Activated T-cell treated with anti-CD3 and anti-CD28 coated beads for 1 hour (primary cell): ENCODE data around the gene BCAT1.
"Not testable (repeated sequence)": the region's sequence is repeated elsewhere in the genome, so short reads cannot be mapped to it uniquely, and the experiment has no call there.

Experiments
- DNase-seq: peaks from one replicate; pipeline ENCODE4 v3.0.0-alpha.2; 2020; ENCODE audit warnings: low read depth

BCAT1 gene

DNA sequence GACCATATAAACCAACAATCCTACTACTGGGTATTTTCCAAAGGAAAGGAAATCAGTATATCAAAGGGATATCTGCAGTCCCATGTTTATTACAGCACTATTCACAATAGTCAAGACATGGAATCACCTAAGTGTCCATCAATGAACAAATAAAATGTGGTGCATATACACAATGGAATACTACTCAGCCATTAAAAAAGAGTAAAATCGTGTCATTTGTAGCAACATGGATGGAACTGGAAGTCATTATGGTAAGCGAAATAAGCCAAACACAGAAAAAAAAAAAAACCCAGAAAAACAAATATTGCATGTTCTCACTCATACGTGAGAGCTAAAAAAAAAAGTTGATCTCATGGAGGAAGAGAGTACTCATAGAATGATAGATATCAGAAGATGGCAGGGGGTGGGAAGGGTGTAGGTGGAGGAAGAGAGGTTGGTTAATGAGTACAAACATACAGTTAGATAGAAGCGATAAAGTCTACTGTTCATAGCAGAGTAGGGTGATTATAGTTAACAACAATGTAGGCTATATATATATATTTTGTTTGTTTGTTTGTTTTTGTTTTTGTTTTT is 49.3 kb downstream of the BCAT1 start:
- no peak for DNase-seq

DNA sequence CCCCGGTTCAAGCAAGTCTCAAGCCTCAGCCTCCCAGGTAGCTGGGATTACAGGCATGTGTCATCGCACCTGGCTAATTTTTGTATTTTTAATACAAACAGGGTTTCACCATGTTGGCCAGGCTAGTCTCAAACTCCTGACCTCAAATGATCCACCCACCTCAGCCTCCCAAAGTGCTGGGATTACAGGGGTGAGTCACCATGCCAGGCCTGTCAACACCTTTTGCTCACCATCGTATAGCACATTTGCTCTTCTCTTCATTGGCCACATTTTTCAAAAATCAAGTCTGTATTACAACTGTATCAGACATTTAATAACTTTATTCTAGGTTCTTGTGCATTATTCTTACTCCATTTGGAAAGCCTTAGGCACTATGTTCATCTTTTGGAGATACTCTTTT is 50.3 kb downstream of the BCAT1 start:
- DNase-seq, result no peak

- no peak for DNase-seq
Observed at GRCh38 chr12:24898185-24898584, 50.7 kb downstream of the BCAT1 start.

- DNase-seq, result no peak
Observed at GRCh38 chr12:24896171-24896570, 52.7 kb downstream of the BCAT1 start.

DNA sequence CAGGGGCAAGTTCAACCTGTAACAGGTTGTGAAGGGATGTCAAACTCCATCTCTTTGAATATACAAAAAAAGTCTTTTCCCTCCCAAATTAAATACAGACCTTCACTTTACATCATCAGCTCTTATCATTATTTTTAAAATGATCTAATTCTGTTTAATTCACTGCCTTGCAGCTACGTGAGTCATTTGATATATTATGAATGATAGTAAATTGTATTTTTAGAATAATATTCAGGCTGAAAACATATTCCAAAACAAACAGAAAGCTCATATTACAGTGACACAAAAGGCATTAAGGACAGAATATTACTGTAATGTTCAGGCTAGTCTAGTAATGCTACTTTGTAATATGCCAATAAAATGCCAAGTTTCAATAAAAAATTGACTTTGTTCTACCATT is 53.3 kb downstream of the BCAT1 start:
- DNase-seq, result no peak

DNA sequence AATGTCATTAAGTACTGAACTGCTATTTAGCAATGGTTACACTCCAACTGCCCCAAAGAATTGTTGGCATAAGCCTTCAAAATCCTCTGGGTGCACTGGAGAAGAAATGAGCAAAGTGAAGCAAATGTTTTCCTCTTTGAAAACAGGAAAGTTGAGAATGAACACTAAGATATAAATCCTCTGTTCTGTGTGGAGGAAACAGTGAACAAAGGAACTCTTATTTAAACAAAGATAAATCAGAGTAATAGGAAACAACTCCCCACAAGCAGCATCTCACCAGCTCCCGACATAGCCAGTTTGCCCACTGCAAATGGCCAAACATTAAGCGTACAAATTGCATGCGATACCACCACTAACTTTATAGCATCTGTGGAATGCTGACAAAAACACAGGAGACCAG is 54.0 kb downstream of the BCAT1 start:
- DNase-seq, result no peak

GRCh38 chr12:24890048-24890803 is 58.7 kb downstream of the BCAT1 start:
- no peak for DNase-seq

DNA sequence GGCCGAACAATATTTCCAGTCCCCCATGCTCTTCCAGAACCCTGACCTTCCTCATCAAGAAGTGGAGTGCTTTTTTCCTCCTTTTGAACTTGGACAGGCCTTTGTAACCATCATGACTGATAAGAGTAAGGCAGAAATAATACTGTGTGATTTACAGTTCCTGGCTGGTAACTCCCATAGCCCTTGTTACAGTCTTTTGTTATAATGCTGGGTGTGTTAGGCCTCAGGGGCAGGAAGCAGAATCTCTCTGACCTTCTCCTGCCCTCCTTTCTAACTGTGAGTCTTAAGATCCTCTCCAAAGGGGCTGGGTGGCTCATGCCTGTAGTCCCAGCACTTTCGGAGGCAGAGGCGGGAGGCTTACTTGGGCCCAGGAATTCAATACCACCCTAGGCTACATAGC is 59.5 kb downstream of the BCAT1 start:
- no peak for DNase-seq

- no peak for DNase-seq
Observed at GRCh38 chr12:24888813-24889212, 60.1 kb downstream of the BCAT1 start.

- DNase-seq, result no peak
Observed at GRCh38 chr12:24884911-24885310, 64.0 kb downstream of the BCAT1 start.

DNA sequence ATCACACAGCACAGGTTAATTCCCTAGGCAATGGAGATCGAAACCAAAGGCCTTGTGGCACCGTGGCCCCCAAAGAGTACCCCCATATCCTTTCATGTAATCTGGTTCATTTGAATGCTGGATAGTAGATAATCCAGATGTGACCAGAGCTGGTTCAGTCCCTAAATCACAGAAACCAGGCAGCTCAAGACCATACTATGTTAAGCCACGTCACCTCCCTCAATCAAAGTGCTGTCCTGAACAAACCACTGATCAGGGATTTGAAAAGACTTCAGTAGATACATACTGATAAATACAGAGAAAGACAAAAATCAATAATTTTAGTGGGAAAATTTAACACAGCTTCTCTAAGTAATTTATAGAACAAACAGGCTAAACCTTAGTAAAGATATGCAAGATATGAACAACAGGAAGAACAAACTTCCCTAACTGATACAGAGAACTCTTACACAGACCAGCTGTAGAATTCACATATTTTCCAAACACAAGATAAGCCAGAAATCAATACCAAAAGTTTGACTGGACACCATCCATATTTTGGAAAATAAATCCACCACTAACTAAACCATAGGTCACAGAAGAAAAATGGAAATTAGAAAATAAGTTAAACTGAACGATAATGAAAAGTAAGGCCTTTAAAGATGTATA is 67.1 kb downstream of the BCAT1 start:
- DNase-seq, result no peak

- no peak for DNase-seq
Observed at GRCh38 chr12:24881227-24881626, 67.7 kb downstream of the BCAT1 start.

DNA sequence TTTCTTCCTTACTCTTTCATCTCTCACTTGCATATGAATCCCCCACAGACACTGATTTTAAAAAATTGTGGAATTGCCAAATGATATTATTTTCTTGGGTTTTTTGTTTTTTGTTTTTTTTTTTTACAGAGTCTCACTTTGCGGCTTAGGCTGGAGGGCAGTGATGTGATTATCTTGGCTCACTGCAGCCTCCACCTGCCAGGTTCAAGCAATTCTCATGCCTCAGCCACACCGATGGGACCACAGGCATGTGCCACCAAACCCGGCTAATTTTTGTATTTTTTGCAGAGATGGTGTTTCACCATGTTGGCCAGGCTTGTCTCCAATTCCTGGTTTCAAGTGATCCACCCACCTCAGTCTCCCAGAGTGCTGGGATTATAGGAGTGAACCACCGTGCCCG is 68.2 kb downstream of the BCAT1 start:
- no peak for DNase-seq

DNA sequence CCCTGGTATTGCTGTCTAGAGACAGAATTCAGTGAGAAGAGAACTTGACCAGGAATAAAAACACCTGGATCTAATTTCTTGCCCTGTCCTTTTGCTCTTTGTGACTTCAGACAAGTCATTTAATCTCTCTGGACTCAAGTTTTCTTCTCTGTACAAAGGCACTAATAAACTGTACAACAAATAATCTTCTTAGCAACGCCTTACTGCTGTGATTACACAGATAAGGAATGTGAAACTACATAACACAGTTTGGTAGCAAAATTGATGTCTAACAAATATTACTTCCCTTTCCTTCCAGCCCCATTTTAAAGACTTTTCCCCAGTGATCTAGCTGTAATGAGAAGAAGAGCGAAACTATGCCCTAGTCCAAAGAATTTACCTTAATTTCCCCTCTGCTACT is 69.3 kb downstream of the BCAT1 start:
- no peak for DNase-seq

DNA sequence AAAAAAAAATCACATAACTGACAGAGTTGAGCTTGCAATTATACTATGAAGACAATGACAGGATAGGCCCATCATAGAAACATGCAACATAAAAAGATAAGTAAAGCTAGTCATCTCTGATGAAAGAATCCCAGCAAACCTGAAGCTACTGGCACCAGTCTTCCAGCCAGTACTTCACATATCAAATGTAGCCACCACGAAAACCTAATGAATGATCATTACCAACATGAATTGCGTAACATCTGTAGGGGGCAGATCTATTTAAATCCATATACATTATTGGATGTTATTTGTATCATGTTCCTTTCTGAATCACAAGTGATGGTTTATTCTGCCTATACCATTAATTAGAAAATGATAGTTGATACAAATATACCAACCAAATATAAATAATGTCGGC is 73.9 kb downstream of the BCAT1 start:
- DNase-seq, result no peak

- DNase-seq, result no peak
Observed at GRCh38 chr12:24872211-24872610, 76.7 kb downstream of the BCAT1 start.

GRCh38 chr12:24866139-24866538 is 82.8 kb downstream of the BCAT1 start:
- DNase-seq, result not testable (repeated sequence)

DNA sequence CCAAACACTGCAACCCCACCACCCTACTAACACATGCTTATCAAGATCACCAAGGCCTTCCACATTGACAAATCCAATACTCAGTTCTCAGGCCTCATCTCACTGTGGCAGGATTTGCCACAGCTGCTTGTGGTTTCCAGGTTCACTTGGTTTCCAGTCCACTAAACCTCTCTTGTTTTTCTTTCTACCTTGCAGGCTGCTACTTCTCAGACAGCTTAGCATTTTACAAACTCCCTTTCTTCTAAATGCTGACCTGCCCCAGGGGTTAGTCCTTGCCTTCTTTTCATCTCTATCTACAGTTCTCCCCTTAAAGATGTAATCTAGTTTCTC is 84.1 kb downstream of the BCAT1 start:
- DNase-seq, result no peak

DNA sequence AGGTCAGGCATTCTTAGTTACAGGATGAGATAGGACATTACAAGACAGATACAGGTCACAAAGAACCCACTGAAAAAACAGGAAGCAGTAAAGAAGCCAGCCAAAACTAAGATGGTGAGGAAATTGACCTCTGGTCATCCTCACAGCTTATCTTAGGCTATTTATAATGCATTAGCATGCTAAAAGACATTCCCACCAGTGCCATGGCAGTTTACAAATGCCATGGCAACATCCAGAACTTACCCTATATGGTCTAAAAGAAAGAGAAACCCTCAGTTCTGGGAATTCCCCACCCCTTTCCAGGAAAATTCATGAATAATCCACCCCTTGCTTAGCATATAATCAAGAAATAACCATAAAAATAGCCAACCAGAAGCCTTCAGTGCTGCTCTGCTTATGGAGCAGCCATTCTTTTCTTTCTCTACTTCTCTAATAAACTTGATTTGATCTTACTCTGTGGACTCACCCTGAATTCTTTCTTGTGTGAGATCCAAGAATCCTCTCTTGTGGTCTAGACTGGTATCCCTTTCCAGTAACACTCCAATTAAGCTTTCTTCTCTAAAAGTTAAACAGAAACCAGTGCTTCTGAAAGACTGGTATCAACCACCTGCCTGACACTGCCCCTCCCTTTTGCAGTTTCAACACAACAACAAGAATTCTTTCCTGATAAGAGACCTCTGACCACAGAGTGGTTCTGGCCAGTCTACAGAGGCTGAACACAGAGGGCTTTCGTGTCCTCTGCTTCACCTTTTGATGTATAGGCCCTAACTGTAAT is 86.9 kb downstream of the BCAT1 start:
- DNase-seq, result no peak

DNA sequence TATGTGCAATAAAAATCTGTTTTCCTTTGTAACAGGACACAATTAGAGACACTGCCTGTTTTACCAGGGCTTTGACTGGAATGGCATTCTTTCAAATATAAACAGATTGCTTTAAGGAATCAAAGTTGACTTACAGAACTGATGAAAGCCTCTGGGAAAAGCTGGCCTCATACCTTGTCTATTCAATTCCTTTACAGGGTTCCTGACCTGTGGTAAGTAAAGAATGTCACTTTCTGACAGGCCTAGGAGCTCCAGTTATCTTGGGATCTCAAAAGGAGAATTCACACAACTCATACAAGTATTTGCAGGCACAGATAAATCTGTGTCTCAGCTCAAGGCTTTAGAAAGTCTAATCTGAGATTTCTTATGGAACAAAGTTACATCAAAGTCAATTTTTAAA is 88.4 kb downstream of the BCAT1 start:
- DNase-seq, result no peak

- no peak for DNase-seq
Observed at GRCh38 chr12:24856541-24856940, 92.4 kb downstream of the BCAT1 start.

- DNase-seq, result no peak
Observed at GRCh38 chr12:24854908-24855307, 94.0 kb downstream of the BCAT1 start.

- no peak for DNase-seq
Observed at GRCh38 chr12:24854017-24854416, 94.9 kb downstream of the BCAT1 start.
